ENCODE data around the gene KYAT1. TPM values are rescaled to one million over a fixed set of nuclear protein-coding genes. Genes with fewer than 3 reads are reported as not detected.

Gene KYAT1
- total and polyA plus RNA-seq, 2 of the 13 experiments (the other 11 are each of a cell fraction or from before 2014, with no cell fraction given) = 9.2 to 46.5 TPM

GRCh38 chr9:128800061-128800460 is 81.7 kb downstream of the KYAT1 start:
- BruUV-seq (replicated peaks) = no TSS peak
- POLR2A ChIA-PET = no interaction called here
- no peak for TF ChIP-seq ZFP37 (CRISPR knock-in tag; IDR thresholded peaks at IDR 0.05; ENCODE audit: borderline replicate concordance)
- no peak for TF ChIP-seq ZNF609 (CRISPR knock-in tag; IDR thresholded peaks at IDR 0.05; ENCODE audit: borderline replicate concordance)
- TF ChIP-seq NFAT5 (CRISPR knock-in tag; IDR thresholded peaks at IDR 0.05) = no peak
- no peak for TF ChIP-seq ZIK1 (CRISPR knock-in tag; IDR thresholded peaks at IDR 0.05; ENCODE audit: borderline replicate concordance, low read depth)
- no peak for TF ChIP-seq MAFG (CRISPR knock-in tag; IDR thresholded peaks at IDR 0.05)
- no peak for TF ChIP-seq ZFP36L2 (CRISPR knock-in tag; IDR thresholded peaks at IDR 0.05)
- TF ChIP-seq ZNF446 (CRISPR knock-in tag; IDR thresholded peaks at IDR 0.05) = no peak
- no peak for TF ChIP-seq MLLT10 (CRISPR knock-in tag; IDR thresholded peaks at IDR 0.05)
- no peak for TF ChIP-seq CCAR2 (optimal IDR thresholded peaks at IDR 0.05; ENCODE audit: low read depth, low read length)
- TF ChIP-seq ZNF331 (CRISPR knock-in tag; IDR thresholded peaks at IDR 0.05) = no peak
- no peak for TF ChIP-seq SOX13 (IDR thresholded peaks at IDR 0.05)
- TF ChIP-seq SOX13 (CRISPR knock-in tag; conservative IDR thresholded peaks at IDR 0.05 in 1 of 2, IDR thresholded peaks at IDR 0.05 in 1 of 2) = no peak
- TF ChIP-seq ZBTB39 (CRISPR knock-in tag; IDR thresholded peaks at IDR 0.05) = no peak

More at GRCh38 chr9:128800061-128800460, 81.7 kb downstream of the KYAT1 start:
- 97% methylated on average over 5 of the region's 7 CpGs for WGBS (ENCODE audit: low lambda C conversion rate)
- no peak overlapping the region for H3K4me2 ChIP-seq (ENCODE audit: low read depth, low read length)
- CTCF ChIA-PET (ENCODE audit: low intra/inter-chr PET ratio, low total read pairs) = no interaction called here
- DNase-seq (ENCODE audit: low spot score) = no peak
- H3K4me3 ChIP-seq (replicated peaks in 1 of 3; ENCODE audit: insufficient read depth in 1 of 3, low read depth in 2 of 3, low read length in 3 of 3) = no peak overlapping the region
- peaks cover 18 to 43% of the 10 kb centered on the region in 2 experiments for H3K36me3 ChIP-seq (replicated peaks in 1 of 2; ENCODE audit: control insufficient read depth in 1 of 2, insufficient read depth in 2 of 2, low read length in 2 of 2)
- no peak for ATAC-seq
- H3K9me3 ChIP-seq (ENCODE audit: low read length) = no peaks in the 10 kb centered on the region
- no peaks in the 10 kb centered on the region for H3K79me2 ChIP-seq (ENCODE audit: insufficient read depth, low read length)
- H3K9ac ChIP-seq (ENCODE audit: insufficient read depth, low read depth, low read length) = no peak overlapping the region
- in situ Hi-C loops (cut with HindIII; ENCODE audit: extremely low pct_ligation_motif_present, low pct_unique_long_range_greater_than_20kb) (no loop called here), intact Hi-C loops (cut with micrococcal nuclease; ENCODE audit: unreplicated experiment) (no loop called here)
- no peaks in the 10 kb centered on the region for H4K20me1 ChIP-seq (ENCODE audit: insufficient read depth, low read length)
- H3K27me3 ChIP-seq (ENCODE audit: control insufficient read depth in 1 of 2, insufficient read depth in 2 of 2, low read length in 2 of 2) = no peaks in the 10 kb centered on the region
- H3K27ac ChIP-seq (ENCODE audit: extremely low read length, insufficient read depth, low read length) = no peak overlapping the region
- no peaks in the 10 kb centered on the region for H3K4me1 ChIP-seq (ENCODE audit: insufficient read depth, low read length)
- no peak for FAIRE-seq
- H2AFZ ChIP-seq (ENCODE audit: low read length) = no peak overlapping the region
